GM12891 (cell line): ENCODE measurements around the gene SCYGR7.

Experiments used
- POLR2A ChIP-seq: IDR thresholded peaks from 2 replicates; pipeline ENCODE4 v1.6.1; 2011; ENCODE audit warnings: low read depth, low read length, control low read depth
- TAF1 ChIP-seq: IDR thresholded peaks from 2 replicates; pipeline ENCODE4 v1.6.1; 2011; ENCODE audit warnings: low read depth, low read length, control low read depth

- no peak for TF ChIP-seq POLR2A
- TF ChIP-seq TAF1 = no peak
These were observed 7.5 kb upstream of the SCYGR7 start for GRCh38 chr2:227720680-227721079.
